ENCODE measurements around the gene BAZ1A. TPM values are rescaled to one million over a fixed set of nuclear protein-coding genes. Genes with fewer than 3 reads are reported as not detected.

Gene BAZ1A
- total RNA-seq, 1 experiment from 2014 or later, result 24.2 TPM

DNA sequence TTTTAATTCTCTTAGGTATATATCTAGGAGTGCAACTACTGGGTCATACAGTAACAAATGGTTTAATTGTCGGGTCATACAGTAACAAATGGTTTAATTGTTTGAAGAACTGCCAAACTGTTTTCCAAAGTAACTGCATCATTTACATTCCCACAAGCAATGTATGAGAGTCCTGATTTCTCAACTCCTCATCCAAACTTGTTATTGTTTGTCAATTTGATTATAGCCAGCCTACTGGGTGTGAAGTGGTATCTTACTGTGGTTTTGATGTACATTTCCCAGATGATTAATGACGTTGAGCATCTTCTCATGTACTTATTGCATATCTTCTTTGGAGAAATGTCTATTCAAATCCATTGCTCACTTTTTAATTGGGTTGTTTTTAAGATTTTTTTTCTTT, 93.1 kb downstream of the BAZ1A start:
- no peak overlapping the region for H3K9ac ChIP-seq (ENCODE audit: low read length)
- no peak for TF ChIP-seq POLR2A (IDR thresholded peaks at IDR 0.05; ENCODE audit: borderline replicate concordance, extremely low read depth, insufficient read depth, insufficient read length)
- TF ChIP-seq POLR2AphosphoS5 (IDR thresholded peaks at IDR 0.05; ENCODE audit: low read depth, low read length), result no peak
- no peak for TF ChIP-seq CEBPB (IDR thresholded peaks at IDR 0.05; ENCODE audit: low read depth)
- TF ChIP-seq FOSL1 (IDR thresholded peaks at IDR 0.05; ENCODE audit: low read depth), result no peak
- no peak for TF ChIP-seq SRF (IDR thresholded peaks at IDR 0.05; ENCODE audit: low read depth)
- TF ChIP-seq RAD21 (IDR thresholded peaks at IDR 0.05; ENCODE audit: low read depth), result no peak
- TF ChIP-seq ELF1 (IDR thresholded peaks at IDR 0.05; ENCODE audit: borderline replicate concordance, low read depth), result no peak
- TF ChIP-seq ATF3 (IDR thresholded peaks at IDR 0.05), result no peak
- TF ChIP-seq JUND (IDR thresholded peaks at IDR 0.05), result no peak
- TF ChIP-seq EGR1 (IDR thresholded peaks at IDR 0.05; ENCODE audit: low read depth), result no peak
- TF ChIP-seq ZFX (IDR thresholded peaks at IDR 0.05), result no peak
- TF ChIP-seq SP1 (IDR thresholded peaks at IDR 0.05; ENCODE audit: low read depth), result no peak
- TF ChIP-seq CBX3 (IDR thresholded peaks at IDR 0.05; ENCODE audit: low read depth), result no peak
- TF ChIP-seq, protein P1, sequence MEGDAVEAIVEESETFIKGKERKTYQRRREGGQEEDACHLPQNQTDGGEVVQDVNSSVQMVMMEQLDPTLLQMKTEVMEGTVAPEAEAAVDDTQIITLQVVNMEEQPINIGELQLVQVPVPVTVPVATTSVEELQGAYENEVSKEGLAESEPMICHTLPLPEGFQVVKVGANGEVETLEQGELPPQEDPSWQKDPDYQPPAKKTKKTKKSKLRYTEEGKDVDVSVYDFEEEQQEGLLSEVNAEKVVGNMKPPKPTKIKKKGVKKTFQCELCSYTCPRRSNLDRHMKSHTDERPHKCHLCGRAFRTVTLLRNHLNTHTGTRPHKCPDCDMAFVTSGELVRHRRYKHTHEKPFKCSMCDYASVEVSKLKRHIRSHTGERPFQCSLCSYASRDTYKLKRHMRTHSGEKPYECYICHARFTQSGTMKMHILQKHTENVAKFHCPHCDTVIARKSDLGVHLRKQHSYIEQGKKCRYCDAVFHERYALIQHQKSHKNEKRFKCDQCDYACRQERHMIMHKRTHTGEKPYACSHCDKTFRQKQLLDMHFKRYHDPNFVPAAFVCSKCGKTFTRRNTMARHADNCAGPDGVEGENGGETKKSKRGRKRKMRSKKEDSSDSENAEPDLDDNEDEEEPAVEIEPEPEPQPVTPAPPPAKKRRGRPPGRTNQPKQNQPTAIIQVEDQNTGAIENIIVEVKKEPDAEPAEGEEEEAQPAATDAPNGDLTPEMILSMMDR (IDR thresholded peaks at IDR 0.05 in 2 of 3, conservative IDR thresholded peaks at IDR 0.05 in 1 of 3; ENCODE audit: borderline replicate concordance in 1 of 3, insufficient read depth in 1 of 3, low read depth in 2 of 3, low read length in 2 of 3), result no peak
- DNase-seq (ENCODE audit: low read depth, low spot score), result no peak
- no peaks in the 10 kb centered on the region for H3K27me3 ChIP-seq (ENCODE audit: insufficient read depth, low read length)
- intact Hi-C loops (cut with micrococcal nuclease), result no loop called here
- no peaks in the 10 kb centered on the region for H3K9me2 ChIP-seq (ENCODE audit: insufficient read depth)
- H3K9me3 ChIP-seq (ENCODE audit: control insufficient read depth in 1 of 2, insufficient read depth in 1 of 2, low read depth in 1 of 2, low read length in 2 of 2), result no peaks in the 10 kb centered on the region
- no peak overlapping the region for H3K4me2 ChIP-seq (ENCODE audit: low read length)
- CTCF ChIA-PET, result no interaction called here
- no peak for ATAC-seq
- no peaks in the 10 kb centered on the region for H3K4me1 ChIP-seq (ENCODE audit: control insufficient read depth in 1 of 2, insufficient read depth in 2 of 2, low read length in 2 of 2)
- no peaks in the 10 kb centered on the region for H4K20me1 ChIP-seq (ENCODE audit: insufficient read depth)
- H3K36me3 ChIP-seq (ENCODE audit: control insufficient read depth in 1 of 2, insufficient read depth in 2 of 2, low read length in 2 of 2), result peaks cover 16 to 23% of the 10 kb centered on the region in 2 experiments; a peak in 3 of 4 replicates
- no peaks in the 10 kb centered on the region for H3K79me2 ChIP-seq (ENCODE audit: insufficient read depth, low read length)
- H3K27ac ChIP-seq (ENCODE audit: low read depth, low read length), result no peak overlapping the region
- BruUV-seq (replicated peaks), result no TSS peak
- RAD21 ChIA-PET (ENCODE audit: low non-redundant PET in 1 of 2, low total read pairs in 2 of 2, uncharacterized antibody in 2 of 2, unreplicated experiment in 2 of 2), result no interaction called here
- POLR2A ChIA-PET, result no interaction called here
- no peak overlapping the region for H3K4me3 ChIP-seq (replicated peaks in 1 of 2; ENCODE audit: low read depth in 1 of 2, low read length in 2 of 2)
- H2AFZ ChIP-seq (ENCODE audit: low read depth, low read length, poor library complexity, severe bottlenecking), result no peak overlapping the region

Measured in HCT116 (cell line).